Suprapubic skin (tissue), 4 donors: ENCODE results near the gene ZNF664.

Experiments used
- EP300 ChIP-seq: sonication (generic); formaldehyde crosslinking; IDR thresholded peaks from one replicate; pipeline ENCODE4 v1.6.1; 2017; ENCODE audit warnings: antibody characterized with exemption
- POLR2A ChIP-seq, 2 donors: fragments of 450-650 bp; IDR thresholded peaks; one replicate each; pipeline ENCODE4 v1.6.1; 2017; ENCODE audit warnings: antibody characterized with exemption in 2 of 2, mild to moderate bottlenecking in 2 of 2, moderate library complexity in 2 of 2
- POLR2AphosphoS5 ChIP-seq, 3 donors: sonication (generic); formaldehyde crosslinking; IDR thresholded peaks; one replicate each; pipeline ENCODE4 v1.6.1; 2017; ENCODE audit warnings: antibody characterized with exemption in 3 of 3
- TF ChIP-seq, protein P1 (sequence below), 2 donors: fragments of 200-600 bp in 1 of 2; fragments of 450-650 bp in 1 of 2; sonication (generic) in 1 of 2; IDR thresholded peaks; one replicate each; pipeline ENCODE4 v1.5.1; 2016 to 2019; ENCODE audit warnings: antibody characterized with exemption in 2 of 2, mild to moderate bottlenecking in 1 of 2, moderate library complexity in 1 of 2

DNA sequence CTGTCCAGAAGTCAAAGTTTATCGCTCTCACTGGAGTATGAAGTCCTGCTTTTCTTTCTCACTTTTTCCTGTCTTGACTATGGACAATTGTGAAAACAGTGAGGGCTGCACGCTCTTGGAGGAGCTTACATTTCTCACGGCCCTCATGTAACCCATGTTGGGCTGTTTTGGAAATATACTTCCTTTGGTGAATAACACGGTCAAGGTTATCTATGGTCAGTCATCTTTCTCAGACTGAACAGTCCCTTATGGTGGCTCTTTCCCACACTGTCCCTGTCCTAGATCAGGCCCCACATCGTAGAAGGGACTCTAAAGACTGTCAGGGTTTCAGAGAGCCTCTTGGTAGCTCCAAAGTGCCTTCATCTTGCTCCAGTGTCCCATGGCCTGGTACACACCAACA lies 7.6 kb upstream of the ZNF664 start:
- TF ChIP-seq POLR2A (IDR thresholded peaks at IDR 0.05) (no peak), POLR2AphosphoS5 (IDR thresholded peaks at IDR 0.05) (no peak), EP300 (no peak)
- TF ChIP-seq, protein P1, sequence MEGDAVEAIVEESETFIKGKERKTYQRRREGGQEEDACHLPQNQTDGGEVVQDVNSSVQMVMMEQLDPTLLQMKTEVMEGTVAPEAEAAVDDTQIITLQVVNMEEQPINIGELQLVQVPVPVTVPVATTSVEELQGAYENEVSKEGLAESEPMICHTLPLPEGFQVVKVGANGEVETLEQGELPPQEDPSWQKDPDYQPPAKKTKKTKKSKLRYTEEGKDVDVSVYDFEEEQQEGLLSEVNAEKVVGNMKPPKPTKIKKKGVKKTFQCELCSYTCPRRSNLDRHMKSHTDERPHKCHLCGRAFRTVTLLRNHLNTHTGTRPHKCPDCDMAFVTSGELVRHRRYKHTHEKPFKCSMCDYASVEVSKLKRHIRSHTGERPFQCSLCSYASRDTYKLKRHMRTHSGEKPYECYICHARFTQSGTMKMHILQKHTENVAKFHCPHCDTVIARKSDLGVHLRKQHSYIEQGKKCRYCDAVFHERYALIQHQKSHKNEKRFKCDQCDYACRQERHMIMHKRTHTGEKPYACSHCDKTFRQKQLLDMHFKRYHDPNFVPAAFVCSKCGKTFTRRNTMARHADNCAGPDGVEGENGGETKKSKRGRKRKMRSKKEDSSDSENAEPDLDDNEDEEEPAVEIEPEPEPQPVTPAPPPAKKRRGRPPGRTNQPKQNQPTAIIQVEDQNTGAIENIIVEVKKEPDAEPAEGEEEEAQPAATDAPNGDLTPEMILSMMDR (IDR thresholded peaks at IDR 0.05) = no peak
